ENCODE measurements around the gene GJD4. TPM values are rescaled to one million over a fixed set of nuclear protein-coding genes. Genes with fewer than 3 reads are reported as not detected.

The GJD4 gene
- total RNA-seq, 1 donor from 2014 or later = not detected

- Mint-ChIP-seq H3K27me3 (ENCODE audit: low read depth) (peaks cover 10% of the 10 kb centered on the region), H3K36me3 (ENCODE audit: low read depth) (no peaks in the 10 kb centered on the region), H3K27ac (ENCODE audit: unreplicated experiment) (no peak overlapping the region), H3K9me3 (peaks cover 2% of the 10 kb centered on the region), H3K4me1 (no peaks in the 10 kb centered on the region), H3K4me3 (no peak overlapping the region)
- DNase-seq (ENCODE audit: low read depth, low spot score) = no peak
- no peak for TF ChIP-seq CTCF (conservative IDR thresholded peaks at IDR 0.05)
These were observed 2.6 kb downstream of the GJD4 start for GRCh38 chr10:35607475-35608327.

GRCh38 chr10:35608328-35608672 is 3.2 kb downstream of the GJD4 start:
- Mint-ChIP-seq H3K4me1 (no peaks in the 10 kb centered on the region), H3K36me3 (ENCODE audit: low read depth) (no peaks in the 10 kb centered on the region), H3K27ac (ENCODE audit: unreplicated experiment) (no peak overlapping the region), H3K4me3 (no peak overlapping the region), H3K9me3 (peaks cover 2% of the 10 kb centered on the region), H3K27me3 (ENCODE audit: low read depth) (peaks cover 14% of the 10 kb centered on the region)
- no peak for DNase-seq (ENCODE audit: low read depth, low spot score)
- no peak for TF ChIP-seq CTCF (conservative IDR thresholded peaks at IDR 0.05)

- H3K4me3 Mint-ChIP-seq = no peak overlapping the region
- no peak for TF ChIP-seq CTCF (conservative IDR thresholded peaks at IDR 0.05)
- no peaks in the 10 kb centered on the region for H3K4me1 Mint-ChIP-seq
- H3K27me3 Mint-ChIP-seq (ENCODE audit: low read depth) = peaks cover 32% of the 10 kb centered on the region
- no peak for DNase-seq (ENCODE audit: low read depth, low spot score)
- H3K27ac Mint-ChIP-seq (ENCODE audit: unreplicated experiment) = no peak overlapping the region
- H3K36me3 Mint-ChIP-seq (ENCODE audit: low read depth) = no peaks in the 10 kb centered on the region
- no peaks in the 10 kb centered on the region for H3K9me3 Mint-ChIP-seq
These were observed 6.6 kb downstream of the GJD4 start for GRCh38 chr10:35611750-35612149.

GRCh38 chr10:35612385-35613106 is 7.4 kb downstream of the GJD4 start:
- Mint-ChIP-seq H3K27ac (ENCODE audit: unreplicated experiment) (no peak overlapping the region), H3K9me3 (no peaks in the 10 kb centered on the region), H3K4me3 (no peak overlapping the region), H3K27me3 (ENCODE audit: low read depth) (peaks cover 32% of the 10 kb centered on the region), H3K36me3 (ENCODE audit: low read depth) (no peaks in the 10 kb centered on the region), H3K4me1 (no peaks in the 10 kb centered on the region)
- DNase-seq (ENCODE audit: low read depth, low spot score) = no peak
- TF ChIP-seq CTCF (conservative IDR thresholded peaks at IDR 0.05) = no peak

- TF ChIP-seq CTCF (conservative IDR thresholded peaks at IDR 0.05) = no peak
- Mint-ChIP-seq H3K4me3 (no peak overlapping the region), H3K4me1 (no peaks in the 10 kb centered on the region), H3K27me3 (ENCODE audit: low read depth) (peaks cover 32% of the 10 kb centered on the region), H3K9me3 (no peaks in the 10 kb centered on the region), H3K27ac (ENCODE audit: unreplicated experiment) (no peak overlapping the region), H3K36me3 (ENCODE audit: low read depth) (no peaks in the 10 kb centered on the region)
- DNase-seq (ENCODE audit: low read depth, low spot score) = no peak
These were observed 7.9 kb downstream of the GJD4 start for GRCh38 chr10:35613107-35613440.
